GM23338 (cell line): Measurements from ENCODE around the gene RRP1. TPM values are rescaled to one million over a fixed set of nuclear protein-coding genes. Genes with fewer than 3 reads are reported as not detected.

ENCODE experiments used
- ATAC-seq: fragments of 200-7000 bp; cut with Tn5 transposase; 3 replicates; pipeline ENCODE4 v1.9.1; 2020
- DNase-seq: peaks from one replicate; pipeline ENCODE4 v3.0.0-alpha.2; 2015; ENCODE audit warnings: low spot score
- H2AFZ ChIP-seq: fragments of 200-600 bp; sonication (generic); 2 replicates; pipeline ENCODE4 v1.8.0; 2016; ENCODE audit warnings: antibody characterized with exemption, mild to moderate bottlenecking, moderate library complexity
- H3F3A ChIP-seq: fragments of 200-600 bp; sonication (generic); replicated peaks from 2 replicates; pipeline ENCODE4 v1.8.0; 2017; ENCODE audit warnings: antibody characterized with exemption, mixed run types, low read depth
- H3K27ac ChIP-seq: fragments of 200-600 bp; sonication (generic); 2 replicates; pipeline ENCODE4 v1.6.1; 2016; ENCODE audit warnings: low read depth
- H3K27me3 ChIP-seq: fragments of 200-600 bp; sonication (generic); 2 replicates; pipeline ENCODE4 v1.8.0; 2016; ENCODE audit warnings: mild to moderate bottlenecking, mixed run types, moderate library complexity; ENCODE audit not compliant: insufficient read depth
- H3K36me3 ChIP-seq: fragments of 200-600 bp; sonication (generic); 2 replicates; pipeline ENCODE4 v1.8.0; 2016; ENCODE audit warnings: mild to moderate bottlenecking; ENCODE audit not compliant: insufficient read depth
- H3K4me1 ChIP-seq: fragments of 200-600 bp; sonication (generic); 2 replicates; pipeline ENCODE4 v1.8.0; 2016; ENCODE audit warnings: mild to moderate bottlenecking, moderate library complexity; ENCODE audit not compliant: insufficient read depth
- H3K4me2 ChIP-seq: fragments of 200-600 bp; sonication (generic); 2 replicates; pipeline ENCODE4 v1.7.1; 2017; ENCODE audit warnings: mixed run types
- H3K4me3 ChIP-seq: fragments of 200-600 bp; sonication (generic); 2 replicates; pipeline ENCODE4 v1.6.1; 2016; ENCODE audit warnings: mixed run types
- H3K79me2 ChIP-seq: fragments of 200-600 bp; sonication (generic); replicated peaks from 2 replicates; pipeline ENCODE4 v1.8.0; 2017; ENCODE audit warnings: mild to moderate bottlenecking; ENCODE audit not compliant: insufficient read depth
- H3K9me2 ChIP-seq: fragments of 200-600 bp; sonication (generic); 2 replicates; pipeline ENCODE4 v1.8.0; 2017; ENCODE audit not compliant: insufficient read depth
- H4K20me1 ChIP-seq: fragments of 200-600 bp; sonication (generic); replicated peaks from 2 replicates; pipeline ENCODE4 v1.8.0; 2017; ENCODE audit warnings: mild to moderate bottlenecking; ENCODE audit not compliant: insufficient read depth
- H3K27ac Mint-ChIP-seq: 2 replicates; pipeline ENCODE4 v1.8.0; 2020; ENCODE audit warnings: inconsistent platforms, mild to moderate bottlenecking, moderate library complexity, mixed read lengths
- H3K27me3 Mint-ChIP-seq: 3 replicates; pipeline ENCODE4 v1.8.0; 2022; ENCODE audit warnings: low read depth, mild to moderate bottlenecking, moderate library complexity, mixed read lengths, inconsistent platforms; ENCODE audit not compliant: insufficient read depth, poor library complexity
- H3K36me3 Mint-ChIP-seq: 3 replicates; pipeline ENCODE4 v1.8.0; 2021; ENCODE audit warnings: low read depth, mild to moderate bottlenecking, inconsistent platforms, moderate library complexity, mixed read lengths
- H3K4me1 Mint-ChIP-seq: 3 replicates; pipeline ENCODE4 v1.8.0; 2020; ENCODE audit warnings: mild to moderate bottlenecking, inconsistent platforms, mixed read lengths
- H3K4me3 Mint-ChIP-seq: 3 replicates; pipeline ENCODE4 v1.8.0; 2021; ENCODE audit warnings: moderate library complexity, mild to moderate bottlenecking, inconsistent platforms, mixed read lengths
- H3K9me3 Mint-ChIP-seq: 3 replicates; pipeline ENCODE4 v1.8.0; 2020; ENCODE audit warnings: moderate library complexity, mild to moderate bottlenecking, inconsistent platforms, mixed read lengths
- EZH2 ChIP-seq: fragments of 200-600 bp; sonication (generic); IDR thresholded peaks from one replicate; pipeline ENCODE4 v1.8.0; 2017; ENCODE audit warnings: antibody characterized with exemption, mild to moderate bottlenecking, low read depth; ENCODE audit not compliant: unreplicated experiment
- EZH2phosphoT487 ChIP-seq: fragments of 200-600 bp; sonication (generic); IDR thresholded peaks from one replicate; pipeline ENCODE4 v1.8.1; 2018; ENCODE audit warnings: antibody characterized with exemption; ENCODE audit not compliant: unreplicated experiment
- NANOG ChIP-seq: IDR thresholded peaks from 2 replicates; pipeline ENCODE4 v1.6.1; 2016; ENCODE audit warnings: antibody characterized with exemption, borderline replicate concordance
- POLR2AphosphoS5 ChIP-seq: IDR thresholded peaks from 2 replicates; pipeline ENCODE4 v1.6.1; 2016; ENCODE audit warnings: antibody characterized with exemption, low read depth
- STAT1 ChIP-seq: IDR thresholded peaks from one replicate; pipeline ENCODE4 v1.6.1; 2016; ENCODE audit warnings: antibody characterized with exemption; ENCODE audit not compliant: unreplicated experiment
- ZNF462 ChIP-seq: fragments of 250-450 bp; sonication (Bioruptor Pico); IDR thresholded peaks from 2 replicates; pipeline ENCODE4 v1.5.0; 2020; ENCODE audit warnings: mild to moderate bottlenecking, moderate library complexity
- polyA plus RNA-seq: library from polyadenylated mRNA; unstranded; fragments of >200 nt; fragmentation: Nextera tagmentation; extraction: Ambion mirVana; gene quantifications from 2 replicates; pipeline ENCODE4 v1.2.1, GENCODE V29; 2016
- total RNA-seq: library from RNA; depleted of rRNA; stranded (reverse); fragments of >200 nt; shearing (Covaris generic); gene quantifications from 2 replicates; pipeline ENCODE4 v1.2.3, GENCODE V29; 2014
- TF ChIP-seq, protein P1 (sequence below): IDR thresholded peaks from one replicate; pipeline ENCODE4 v1.6.1; 2018; ENCODE audit warnings: antibody characterized with exemption; ENCODE audit not compliant: unreplicated experiment

The RRP1 gene
- total and polyA plus RNA-seq, 2 experiments from 2014 or later: 36.5 to 63.5 TPM

DNA sequence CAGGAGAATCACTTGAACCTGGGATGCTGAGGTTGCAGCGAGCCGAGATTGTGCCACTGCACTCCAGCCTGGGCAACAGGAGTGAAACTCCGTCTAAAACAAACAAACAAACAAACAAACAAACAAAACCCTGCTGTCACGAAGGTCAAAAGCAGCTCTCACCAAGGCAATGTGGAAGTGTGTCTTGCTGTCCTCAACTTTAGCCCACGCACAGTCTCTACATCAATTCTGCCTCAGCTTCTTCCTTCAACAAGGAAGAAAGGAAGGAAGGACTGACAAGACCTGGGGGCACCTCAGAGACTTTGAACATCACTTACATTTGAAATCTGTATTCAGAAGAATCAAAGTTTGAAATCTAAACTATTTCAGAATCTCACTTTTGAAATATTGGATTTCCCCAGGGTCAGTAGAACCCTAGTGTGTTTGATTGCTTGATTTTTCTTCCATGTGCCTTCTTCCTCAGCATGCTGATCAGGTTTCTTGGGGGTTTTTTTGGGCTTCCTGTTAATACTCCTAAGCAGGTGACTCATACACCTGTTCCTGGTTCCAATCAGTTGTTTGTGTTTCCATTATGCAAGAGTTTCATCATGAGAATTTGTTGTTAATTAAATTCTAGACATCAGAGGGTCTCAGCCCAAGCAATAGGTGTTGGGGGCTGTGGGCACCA lies 6.8 kb upstream of the RRP1 start:
- no peak overlapping the region for H3K27ac ChIP-seq
- H3K36me3 ChIP-seq: no peaks in the 10 kb centered on the region
- no peak overlapping the region for H2AFZ ChIP-seq
- Mint-ChIP-seq H3K27me3 (peaks cover 14% of the 10 kb centered on the region), H3K4me1 (peaks cover 13% of the 10 kb centered on the region), H3K4me3 (no peak overlapping the region), H3K27ac (no peak overlapping the region), H3K9me3 (peaks cover 3% of the 10 kb centered on the region; the same call in 2 of the 3 replicates), H3K36me3 (no peaks in the 10 kb centered on the region; the same call in 2 of the 3 replicates)
- no peak overlapping the region for H3K4me2 ChIP-seq
- no peak overlapping the region for H3K4me3 ChIP-seq
- ATAC-seq: no peak
- no peak for TF ChIP-seq EZH2
- TF ChIP-seq ZNF462 (CRISPR knock-in tag): no peak
- TF ChIP-seq NANOG: no peak
- TF ChIP-seq STAT1: no peak
- TF ChIP-seq, protein P1, sequence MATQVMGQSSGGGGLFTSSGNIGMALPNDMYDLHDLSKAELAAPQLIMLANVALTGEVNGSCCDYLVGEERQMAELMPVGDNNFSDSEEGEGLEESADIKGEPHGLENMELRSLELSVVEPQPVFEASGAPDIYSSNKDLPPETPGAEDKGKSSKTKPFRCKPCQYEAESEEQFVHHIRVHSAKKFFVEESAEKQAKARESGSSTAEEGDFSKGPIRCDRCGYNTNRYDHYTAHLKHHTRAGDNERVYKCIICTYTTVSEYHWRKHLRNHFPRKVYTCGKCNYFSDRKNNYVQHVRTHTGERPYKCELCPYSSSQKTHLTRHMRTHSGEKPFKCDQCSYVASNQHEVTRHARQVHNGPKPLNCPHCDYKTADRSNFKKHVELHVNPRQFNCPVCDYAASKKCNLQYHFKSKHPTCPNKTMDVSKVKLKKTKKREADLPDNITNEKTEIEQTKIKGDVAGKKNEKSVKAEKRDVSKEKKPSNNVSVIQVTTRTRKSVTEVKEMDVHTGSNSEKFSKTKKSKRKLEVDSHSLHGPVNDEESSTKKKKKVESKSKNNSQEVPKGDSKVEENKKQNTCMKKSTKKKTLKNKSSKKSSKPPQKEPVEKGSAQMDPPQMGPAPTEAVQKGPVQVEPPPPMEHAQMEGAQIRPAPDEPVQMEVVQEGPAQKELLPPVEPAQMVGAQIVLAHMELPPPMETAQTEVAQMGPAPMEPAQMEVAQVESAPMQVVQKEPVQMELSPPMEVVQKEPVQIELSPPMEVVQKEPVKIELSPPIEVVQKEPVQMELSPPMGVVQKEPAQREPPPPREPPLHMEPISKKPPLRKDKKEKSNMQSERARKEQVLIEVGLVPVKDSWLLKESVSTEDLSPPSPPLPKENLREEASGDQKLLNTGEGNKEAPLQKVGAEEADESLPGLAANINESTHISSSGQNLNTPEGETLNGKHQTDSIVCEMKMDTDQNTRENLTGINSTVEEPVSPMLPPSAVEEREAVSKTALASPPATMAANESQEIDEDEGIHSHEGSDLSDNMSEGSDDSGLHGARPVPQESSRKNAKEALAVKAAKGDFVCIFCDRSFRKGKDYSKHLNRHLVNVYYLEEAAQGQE: no peak
- TF ChIP-seq POLR2AphosphoS5: no peak
- no peak for TF ChIP-seq EZH2phosphoT487
- H3K4me1 ChIP-seq: no peaks in the 10 kb centered on the region; the same call in 1 of the 2 replicates
- H3K79me2 ChIP-seq: no peaks in the 10 kb centered on the region
- H3F3A ChIP-seq: peaks cover 4% of the 10 kb centered on the region; the same call in 1 of the 2 replicates
- no peaks in the 10 kb centered on the region for H4K20me1 ChIP-seq
- H3K9me2 ChIP-seq: no peaks in the 10 kb centered on the region
- DNase-seq: no peak
- H3K27me3 ChIP-seq: no peaks in the 10 kb centered on the region
